ENCODE measurements around the gene TMEM89.

The TMEM89 gene

GRCh38 chr3:48629894-48630293, 8.3 kb upstream of the TMEM89 start:
- TF ChIP-seq CTCF (conservative IDR thresholded peaks at IDR 0.05; ENCODE audit: control insufficient read depth, insufficient read depth, low read depth, low read length): no peak
- no peak overlapping the region for H3K4me3 ChIP-seq (ENCODE audit: control insufficient read depth, low read depth, low read length)
- DNase-seq (ENCODE audit: low read depth): no peak

DNA sequence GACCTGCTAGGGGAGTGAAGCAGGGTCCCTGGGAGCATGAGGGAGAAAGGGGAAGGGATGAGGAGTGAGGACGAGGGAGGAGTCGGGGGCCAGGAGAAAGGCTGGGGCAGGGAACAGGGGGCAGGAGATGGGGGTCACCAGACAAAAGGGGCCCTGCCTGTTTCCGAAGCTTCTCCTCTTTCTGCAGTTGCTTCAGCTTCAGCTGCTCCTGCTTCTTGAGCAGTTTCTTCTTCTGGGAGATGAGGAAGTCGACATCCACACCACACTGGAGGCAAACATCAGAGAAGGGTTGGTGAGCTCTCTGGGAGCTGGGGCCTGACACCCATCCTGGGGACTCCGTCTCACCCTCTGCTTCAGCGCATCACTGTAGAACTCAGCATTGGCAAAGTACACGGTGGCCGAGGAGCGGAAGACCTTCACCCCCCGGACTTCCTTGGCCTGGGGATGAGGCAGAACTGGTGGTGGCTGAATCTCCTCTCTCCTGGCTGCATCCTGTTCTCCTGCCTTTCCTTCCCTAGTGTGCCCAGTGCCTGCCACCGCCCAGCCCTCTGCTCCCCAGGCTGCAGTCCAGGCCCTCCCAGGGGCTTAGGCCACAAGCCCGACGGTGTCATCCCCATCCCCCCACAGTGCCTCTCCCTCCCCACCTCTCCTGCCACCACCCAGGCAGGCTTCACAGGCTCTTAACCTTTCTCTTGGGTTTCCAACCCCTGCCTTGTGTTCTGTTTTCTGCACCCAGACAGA, 6.9 kb upstream of the TMEM89 start:
- TF ChIP-seq CTCF (conservative IDR thresholded peaks at IDR 0.05; ENCODE audit: control insufficient read depth, insufficient read depth, low read depth, low read length): no peak
- no peak overlapping the region for H3K4me3 ChIP-seq (ENCODE audit: control insufficient read depth, low read depth, low read length)

DNA sequence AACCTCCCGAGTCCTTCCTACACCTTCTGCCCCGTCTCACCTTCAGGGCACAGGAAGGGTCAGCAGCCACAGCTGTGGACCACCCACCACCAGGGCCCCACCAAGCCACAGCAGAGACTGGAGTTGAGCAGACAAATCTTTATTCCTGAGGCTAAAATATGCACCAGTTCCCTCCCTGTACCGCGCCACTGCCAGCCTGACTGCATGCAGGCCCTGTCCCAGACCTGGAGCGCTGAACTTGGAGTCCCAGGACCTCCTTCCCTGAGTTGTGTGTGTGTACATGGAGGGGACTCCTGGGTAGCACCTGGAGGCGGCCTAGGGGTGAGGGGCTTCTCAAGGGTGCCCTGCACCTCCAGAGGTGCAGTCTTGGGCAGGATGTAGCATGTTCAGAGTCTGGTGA, 4.0 kb upstream of the TMEM89 start:
- no peak for DNase-seq (ENCODE audit: low read depth)
- TF ChIP-seq CTCF (conservative IDR thresholded peaks at IDR 0.05; ENCODE audit: control insufficient read depth, insufficient read depth, low read depth, low read length): no peak
- no peak overlapping the region for H3K4me3 ChIP-seq (ENCODE audit: control insufficient read depth, low read depth, low read length)

More for the DNA sequence above, 6.9 kb upstream of the TMEM89 start:
- no peak for DNase-seq (ENCODE audit: low read depth)

DNA sequence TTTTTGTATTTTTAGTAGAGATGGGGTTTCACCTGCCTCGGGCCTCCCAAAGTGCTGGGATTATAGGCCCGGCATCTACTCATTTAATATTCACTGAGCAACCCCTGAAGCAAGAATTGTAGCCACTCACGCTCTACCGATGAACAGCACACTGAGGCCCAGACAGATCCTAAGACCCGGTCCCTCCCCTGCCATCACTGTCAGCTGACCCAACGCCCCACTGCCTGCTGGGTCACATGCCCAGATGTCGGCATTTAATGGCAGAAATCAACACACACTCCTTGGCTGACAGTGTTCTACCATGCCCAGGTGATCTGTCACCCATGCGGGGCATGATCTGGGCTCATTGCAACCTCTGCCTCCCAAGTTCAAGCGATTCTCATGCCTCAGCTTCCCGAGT, 3.2 kb upstream of the TMEM89 start:
- no peak for TF ChIP-seq CTCF (conservative IDR thresholded peaks at IDR 0.05; ENCODE audit: control insufficient read depth, insufficient read depth, low read depth, low read length)
- no peak overlapping the region for H3K4me3 ChIP-seq (ENCODE audit: control insufficient read depth, low read depth, low read length)
- no peak for DNase-seq (ENCODE audit: low read depth)

- TF ChIP-seq CTCF (conservative IDR thresholded peaks at IDR 0.05; ENCODE audit: control insufficient read depth, insufficient read depth, low read depth, low read length): no peak
- H3K4me3 ChIP-seq (ENCODE audit: control insufficient read depth, low read depth, low read length): no peak overlapping the region
- DNase-seq (ENCODE audit: low read depth): no peak
These were observed 2.4 kb upstream of the TMEM89 start for GRCh38 chr3:48623851-48624547.

DNA sequence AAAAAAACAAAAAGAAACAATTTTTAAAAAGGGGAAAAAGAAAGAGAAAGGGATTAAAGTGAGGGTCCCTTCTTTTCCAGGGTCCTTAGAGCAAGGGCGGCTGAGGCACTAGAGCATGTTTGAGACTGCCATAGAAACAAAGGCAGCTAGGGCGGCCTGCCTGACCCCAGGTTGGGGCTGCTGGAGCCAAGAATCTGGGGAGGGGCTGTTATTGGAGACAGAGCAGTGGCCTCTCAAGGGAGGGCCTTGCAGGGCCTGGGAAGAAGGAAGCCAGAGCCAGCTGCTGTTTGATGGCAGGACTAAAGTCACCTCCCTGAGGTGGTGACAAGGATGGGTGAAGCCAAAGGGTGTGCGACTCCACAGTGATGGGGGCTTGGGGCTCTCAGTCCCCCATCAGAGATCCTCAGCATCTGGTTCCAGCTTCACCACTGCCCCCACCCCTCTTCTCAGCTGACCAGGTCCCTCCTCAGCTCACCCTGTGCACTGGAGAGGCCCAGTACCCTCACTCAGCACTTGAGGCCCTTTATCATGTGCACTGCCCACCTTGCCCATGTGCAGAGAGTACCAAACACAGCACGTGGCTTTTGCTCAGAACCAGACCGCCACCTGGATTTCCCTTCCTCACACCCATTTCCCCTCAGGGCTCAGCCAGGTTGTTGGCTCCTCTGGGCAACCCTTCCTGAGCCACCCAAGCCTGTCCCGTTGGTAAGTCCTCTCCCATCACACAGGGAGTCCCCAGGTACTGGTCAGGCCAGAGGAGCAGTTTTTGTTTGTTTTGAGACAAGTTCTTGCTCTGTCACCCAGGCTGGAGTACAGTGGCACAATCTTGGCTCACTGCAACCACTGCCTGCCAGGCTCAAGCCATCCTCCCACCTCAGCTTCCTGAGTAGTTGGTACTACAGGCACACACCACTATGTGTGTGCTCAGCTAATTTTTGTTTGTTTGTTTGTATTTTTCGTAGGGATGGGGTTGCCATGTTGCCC, 1.7 kb downstream of the TMEM89 start:
- DNase-seq (ENCODE audit: low read depth): no peak
- no peak overlapping the region for H3K4me3 ChIP-seq (ENCODE audit: control insufficient read depth, low read depth, low read length)
- no peak for TF ChIP-seq CTCF (conservative IDR thresholded peaks at IDR 0.05; ENCODE audit: control insufficient read depth, insufficient read depth, low read depth, low read length)

All from fibroblast of mammary gland (primary cell).